HepG2 (cell line): Measurements from ENCODE around the gene NOP9. TPM values are rescaled to one million over a fixed set of nuclear protein-coding genes. Genes with fewer than 3 reads are reported as not detected.

Source experiments
- ATF7-NPFF ChIP-seq: sonication (generic); formaldehyde crosslinking; IDR thresholded peaks from 2 replicates; pipeline ENCODE4 v1.8.1; 2023; ENCODE audit warnings: mild to moderate bottlenecking, low read depth, missing genetic modification reagents, moderate library complexity
- ETS1 ChIP-seq: sonication (generic); formaldehyde crosslinking; IDR thresholded peaks from 2 replicates; pipeline ENCODE4 v1.4.0; 2020; ENCODE audit warnings: missing genetic modification reagents
- HINFP ChIP-seq: sonication (generic); formaldehyde crosslinking; IDR thresholded peaks from 2 replicates; pipeline ENCODE4 v1.4.0; 2020; ENCODE audit warnings: low read depth, mild to moderate bottlenecking, missing genetic modification reagents
- HOXA3 ChIP-seq: sonication (generic); formaldehyde crosslinking; IDR thresholded peaks from 2 replicates; pipeline ENCODE4 v1.5.0; 2020; ENCODE audit warnings: missing genetic modification reagents
- KDM5B ChIP-seq: sonication (generic); formaldehyde crosslinking; IDR thresholded peaks from 2 replicates; pipeline ENCODE4 v1.4.0; 2020; ENCODE audit warnings: missing genetic modification reagents, mild to moderate bottlenecking, borderline replicate concordance
- KLF6 ChIP-seq: IDR thresholded peaks from 2 replicates; pipeline ENCODE4 v1.8.0; 2016; ENCODE audit warnings: missing biosample characterization, missing genetic modification reagents
- MTF1 ChIP-seq: sonication (generic); formaldehyde crosslinking; IDR thresholded peaks from 2 replicates; pipeline ENCODE4 v1.5.0; 2020; ENCODE audit warnings: missing genetic modification reagents
- NR1H2 ChIP-seq: sonication (generic); formaldehyde crosslinking; IDR thresholded peaks from 2 replicates; pipeline ENCODE4 v1.8.1; 2022; ENCODE audit warnings: low read depth, missing genetic modification reagents, borderline replicate concordance
- THAP7 ChIP-seq: sonication (generic); formaldehyde crosslinking; IDR thresholded peaks from 2 replicates; pipeline ENCODE4 v1.8.1; 2023; ENCODE audit warnings: mild to moderate bottlenecking, missing genetic modification reagents
- ZBTB7B ChIP-seq: sonication (generic); formaldehyde crosslinking; IDR thresholded peaks from 2 replicates; pipeline ENCODE4 v1.4.0; 2020; ENCODE audit warnings: missing genetic modification reagents
- ZNF205 ChIP-seq: IDR thresholded peaks from 2 replicates; pipeline ENCODE4 v1.6.1; 2018; ENCODE audit warnings: missing biosample characterization, missing genetic modification reagents
- polyA plus RNA-seq, 8 experiments: library from polyadenylated mRNA; depleted of rRNA in 3 of 8; stranded (reverse) in 7 of 8; unstranded in 1 of 8; fragments of >200 nt; fragmentation: Illumina TruSeq in 4 of 8; extraction: Trizol in 4 of 8; gene quantifications; 2 replicates each; pipeline versions ENCODE4 v1.2.1 to v1.2.3, GENCODE V29; 2011 to 2016; ENCODE audit warnings: low read depth in 4 of 8, missing spikeins in 1 of 8, mixed read lengths in 1 of 8; ENCODE audit not compliant: insufficient read depth in 1 of 8
- total RNA-seq, 5 experiments: library from RNA; depleted of rRNA; stranded (reverse); fragments of >200 nt; fragmentation: Illumina TruSeq; extraction: Trizol; gene quantifications; 2 replicates each; pipeline ENCODE4 v1.2.3, GENCODE V29; 2016; ENCODE audit warnings: low read depth in 1 of 5

Gene NOP9
- total and polyA plus RNA-seq, 2 of the 13 experiments (the other 11 are each of a cell fraction or from before 2014, with no cell fraction given) = 24.5 to 61.6 TPM

- TF ChIP-seq THAP7 (CRISPR knock-in tag) (no peak), NR1H2 (CRISPR knock-in tag) (no peak), MTF1 (CRISPR knock-in tag) (no peak), ZNF205 (CRISPR knock-in tag) (no peak), HOXA3 (CRISPR knock-in tag) (peak; percentile 43; the same call in 1 of the 2 replicates), ETS1 (CRISPR knock-in tag) (no peak), ZBTB7B (CRISPR knock-in tag) (0 out of 2 replicates have a peak, but pooled peaks have one; percentile 19), KDM5B (CRISPR knock-in tag) (peak; percentile 60; the same call in 1 of the 2 replicates), HINFP (CRISPR knock-in tag) (peak; percentile 29; the same call in 1 of the 2 replicates), KLF6 (CRISPR knock-in tag) (no peak), ATF7-NPFF (CRISPR knock-in tag) (no peak)
Observed at GRCh38 chr14:24260026-24260779, 39.4 kb upstream of the NOP9 start (continued).
